IMR-90 (cell line): Measurements from ENCODE around the gene POU3F2. TPM values are rescaled to one million over a fixed set of nuclear protein-coding genes. Genes with fewer than 3 reads are reported as not detected.

Experiments
- polyA plus RNA-seq, 3 experiments: library from polyadenylated mRNA; depleted of rRNA; stranded (reverse); fragments of >200 nt; gene quantifications; 2 replicates each; pipeline ENCODE4 v1.2.3, GENCODE V29; 2012; ENCODE audit warnings: low replicate concordance in 1 of 3
- total RNA-seq: library from RNA; depleted of rRNA; stranded (reverse); fragments of >200 nt; gene quantifications from 2 replicates; pipeline ENCODE4 v1.2.3, GENCODE V29; 2012; rRNA removed

The POU3F2 gene
- total and polyA plus RNA-seq, 2 of the 4 experiments (the other 2 are of a cell fraction) = not detected

Other genes starting within 250 kb of the POU3F2 start
- 16.1 and 17.6 TPM in 2 replicates for gene FBXL4, start 113.4 kb downstream of the POU3F2 start, total RNA-seq
- 6.1 and 7.8 TPM in 2 replicates for gene FBXL4, start 113.4 kb downstream of the POU3F2 start, polyA plus RNA-seq (2012; rRNA removed)